HG03342 (cell line): ENCODE data around the gene CBLC.

Experiments
- ATAC-seq: cut with Tn5 transposase; IDR thresholded peaks from one replicate; pipeline ENCODE4 v1.9.1; 2021; ENCODE audit warnings: mild to moderate bottlenecking, moderate library complexity; ENCODE audit not compliant: unreplicated experiment

CBLC gene

GRCh38 chr19:44777715-44778347 lies at the start of gene CBLC:
Gene CBLC (plus strand): TSS chr19:44777890. CDS start chr19:44777932, 42 bp downstream.
- no peak for ATAC-seq

- ATAC-seq = no peak
Observed at GRCh38 chr19:44728178-44728577, 49.5 kb upstream of the CBLC start.

- no peak for ATAC-seq
Observed at GRCh38 chr19:44729516-44730033, 48.1 kb upstream of the CBLC start.

- ATAC-seq = no peak
Observed at GRCh38 chr19:44731081-44731480, 46.6 kb upstream of the CBLC start.

GRCh38 chr19:44731622-44732021 lies 46.1 kb upstream of the CBLC start:
- ATAC-seq = no peak

- ATAC-seq = no peak
Observed at GRCh38 chr19:44732235-44733014, 45.3 kb upstream of the CBLC start.

GRCh38 chr19:44734357-44734756 lies 43.3 kb upstream of the CBLC start:
- no peak for ATAC-seq

- ATAC-seq = no peak
Observed at GRCh38 chr19:44735011-44735410, 42.7 kb upstream of the CBLC start.

GRCh38 chr19:44737238-44738071 lies 40.2 kb upstream of the CBLC start:
- ATAC-seq = no peak

- ATAC-seq = no peak
Observed at GRCh38 chr19:44738136-44738535, 39.6 kb upstream of the CBLC start.

GRCh38 chr19:44738603-44739558 lies 38.8 kb upstream of the CBLC start:
- ATAC-seq = no peak

- no peak for ATAC-seq
Observed at GRCh38 chr19:44740351-44740824, 37.3 kb upstream of the CBLC start.

- ATAC-seq = no peak
Observed at GRCh38 chr19:44741258-44741731, 36.4 kb upstream of the CBLC start.

GRCh38 chr19:44741841-44742329 lies 35.8 kb upstream of the CBLC start:
- no peak for ATAC-seq

- ATAC-seq = no peak
Observed at GRCh38 chr19:44742330-44743061, 35.2 kb upstream of the CBLC start.

- ATAC-seq = no peak
Observed at GRCh38 chr19:44744871-44745332, 32.8 kb upstream of the CBLC start.

- no peak for ATAC-seq
Observed at GRCh38 chr19:44745341-44745831, 32.3 kb upstream of the CBLC start.

GRCh38 chr19:44745887-44746600 lies 31.6 kb upstream of the CBLC start:
- ATAC-seq = no peak
